Liver (tissue), 9 donors: ENCODE data around the gene SNX14. TPM values are rescaled to one million over a fixed set of nuclear protein-coding genes. Genes with fewer than 3 reads are reported as not detected.

Experiments used
- DNase-seq: peaks from one replicate; pipeline ENCODE4 v3.0.0-alpha.2; 2017; ENCODE audit warnings: low spot score
- H3K27ac ChIP-seq, 2 donors: one replicate each; pipeline ENCODE4 v1.7.0; 2013; ENCODE audit warnings: inconsistent platforms in 2 of 2, low read length in 2 of 2, control low read depth in 1 of 2, low read depth in 1 of 2, mild to moderate bottlenecking in 1 of 2
- H3K27me3 ChIP-seq, 4 donors: one replicate each; pipeline versions ENCODE4 v1.6.1 to v1.7.0; 2013; ENCODE audit warnings: low read length in 3 of 4, inconsistent platforms in 1 of 4, mild to moderate bottlenecking in 1 of 4, moderate library complexity in 1 of 4; ENCODE audit not compliant: control insufficient read depth in 4 of 4, insufficient read depth in 4 of 4
- H3K36me3 ChIP-seq, 4 donors: one replicate each; pipeline versions ENCODE4 v1.6.1 to v1.7.0; 2013; ENCODE audit warnings: low read length in 3 of 4, mild to moderate bottlenecking in 3 of 4, low read depth in 1 of 4, moderate library complexity in 1 of 4; ENCODE audit not compliant: control insufficient read depth in 4 of 4, insufficient read depth in 3 of 4
- H3K4me1 ChIP-seq, 4 donors: one replicate each; pipeline versions ENCODE4 v1.6.1 to v1.7.0; 2013; ENCODE audit warnings: low read length in 3 of 4, mild to moderate bottlenecking in 3 of 4, moderate library complexity in 1 of 4; ENCODE audit not compliant: control insufficient read depth in 4 of 4, insufficient read depth in 4 of 4
- H3K4me3 ChIP-seq, 3 donors: one replicate each; pipeline versions ENCODE4 v1.6.1 to v1.7.0; 2013; ENCODE audit warnings: low read length in 3 of 3, control low read depth in 1 of 3, low read depth in 1 of 3, mild to moderate bottlenecking in 1 of 3
- H3K9ac ChIP-seq, 2 donors: one replicate each; pipeline ENCODE4 v1.7.0; 2013; ENCODE audit warnings: low read length in 2 of 2, mild to moderate bottlenecking in 2 of 2, moderate library complexity in 2 of 2, control low read depth in 1 of 2, low read depth in 1 of 2
- H3K9me3 ChIP-seq, 4 donors: one replicate each; pipeline versions ENCODE4 v1.6.1 to v1.7.0; 2013; ENCODE audit warnings: low read length in 3 of 4; ENCODE audit not compliant: control insufficient read depth in 4 of 4
- ATF3 ChIP-seq: IDR thresholded peaks from 2 replicates; pipeline ENCODE4 v1.6.1; 2016; ENCODE audit warnings: antibody characterized with exemption
- EGR1 ChIP-seq, 2 donors: IDR thresholded peaks; 2 replicates each; pipeline ENCODE4 v1.6.1; 2016 to 2018; ENCODE audit warnings: antibody characterized with exemption in 2 of 2, low read depth in 2 of 2
- FOXA1 ChIP-seq: IDR thresholded peaks from 2 replicates; pipeline ENCODE4 v1.6.1; 2016; ENCODE audit warnings: antibody characterized with exemption
- FOXA2 ChIP-seq: IDR thresholded peaks from 2 replicates; pipeline ENCODE4 v1.6.1; 2016; ENCODE audit warnings: antibody characterized with exemption
- GABPA ChIP-seq, 2 donors: IDR thresholded peaks in 1 of 2; conservative IDR thresholded peaks in 1 of 2; 2 replicates each; pipeline ENCODE4 v1.6.1; 2016; ENCODE audit warnings: antibody characterized with exemption in 2 of 2, mild to moderate bottlenecking in 1 of 2, moderate library complexity in 1 of 2
- HNF4A ChIP-seq, 2 donors: conservative IDR thresholded peaks; 2 replicates each; pipeline ENCODE4 v1.6.1; 2016; ENCODE audit warnings: antibody characterized with exemption in 2 of 2, mild to moderate bottlenecking in 2 of 2
- HNF4G ChIP-seq: IDR thresholded peaks from 2 replicates; pipeline ENCODE4 v1.6.1; 2016; ENCODE audit warnings: antibody characterized with exemption
- JUND ChIP-seq, 2 donors: IDR thresholded peaks; 2 replicates each; pipeline ENCODE4 v1.6.1; 2016; ENCODE audit warnings: antibody characterized with exemption in 2 of 2
- NR2F2 ChIP-seq: IDR thresholded peaks from 2 replicates; pipeline ENCODE4 v1.6.1; 2016; ENCODE audit warnings: antibody characterized with exemption
- RAD21 ChIP-seq, 2 donors: IDR thresholded peaks; 2 replicates each; pipeline ENCODE4 v1.6.1; 2016; ENCODE audit warnings: antibody characterized with exemption in 2 of 2, mild to moderate bottlenecking in 2 of 2
- RXRA ChIP-seq, 2 donors: IDR thresholded peaks; 2 replicates each; pipeline ENCODE4 v1.6.1; 2017 to 2018; ENCODE audit warnings: antibody characterized with exemption in 2 of 2, mild to moderate bottlenecking in 1 of 2
- SP1 ChIP-seq: IDR thresholded peaks from 2 replicates; pipeline ENCODE4 v1.6.1; 2018; ENCODE audit warnings: antibody characterized with exemption, mild to moderate bottlenecking
- TAF1 ChIP-seq: conservative IDR thresholded peaks from 2 replicates; pipeline ENCODE4 v1.6.1; 2016; ENCODE audit warnings: antibody characterized with exemption, mild to moderate bottlenecking
- YY1 ChIP-seq: IDR thresholded peaks from 2 replicates; pipeline ENCODE4 v1.6.1; 2016; ENCODE audit warnings: antibody characterized with exemption, mild to moderate bottlenecking
- WGBS: extraction: QIAGEN DNeasy Blood & Tissue Kit; methylation state at CpG from one replicate; pipeline ENCODE4 v1.1.7; 2013; 5-methylcytosine and 5-hydroxymethylcytosine counted together
- polyA plus RNA-seq, 2 donors: library from polyadenylated mRNA; stranded (reverse) in 1 of 2; unstranded in 1 of 2; fragments of 200-250 nt in 1 of 2; fragments of >200 nt in 1 of 2; fragmentation: Nextera tagmentation in 1 of 2; extraction: Ambion mirVana in 1 of 2; gene quantifications; one replicate each; pipeline versions ENCODE4 v1.2.1 to v1.2.3, GENCODE V29; 2013 to 2015
- total RNA-seq, 2 donors: library from RNA; depleted of rRNA; stranded (reverse); fragments of >200 nt; gene quantifications; one replicate each; pipeline ENCODE4 v1.2.3, GENCODE V29; 2014
- TF ChIP-seq, protein P1 (sequence below): IDR thresholded peaks from 2 replicates; pipeline ENCODE4 v1.6.1; 2016; ENCODE audit warnings: antibody characterized with exemption
- TF ChIP-seq, protein P2 (sequence below): fragments of 150-350 bp; IDR thresholded peaks from 2 replicates; pipeline ENCODE4 v1.5.1; 2017; ENCODE audit warnings: improper control_type of control experiment, low read depth, low read length; ENCODE audit not compliant: missing input control
- TF ChIP-seq, protein P3 (sequence below): IDR thresholded peaks from 2 replicates; pipeline ENCODE4 v1.6.1; 2016; ENCODE audit warnings: antibody characterized with exemption
- TF ChIP-seq, protein P4 (sequence below): IDR thresholded peaks from 2 replicates; pipeline ENCODE4 v1.6.1; 2016; ENCODE audit warnings: antibody characterized with exemption, mild to moderate bottlenecking
- donor health status: healthy.
- donor health status: healthy.
- donor health status: healthy.
- donor health status: healthy.
- donor health status: healthy.

SNX14 gene
- total and polyA plus RNA-seq, 4 donors = 30.5 to 79.1 (median 52.7) TPM

DNA sequence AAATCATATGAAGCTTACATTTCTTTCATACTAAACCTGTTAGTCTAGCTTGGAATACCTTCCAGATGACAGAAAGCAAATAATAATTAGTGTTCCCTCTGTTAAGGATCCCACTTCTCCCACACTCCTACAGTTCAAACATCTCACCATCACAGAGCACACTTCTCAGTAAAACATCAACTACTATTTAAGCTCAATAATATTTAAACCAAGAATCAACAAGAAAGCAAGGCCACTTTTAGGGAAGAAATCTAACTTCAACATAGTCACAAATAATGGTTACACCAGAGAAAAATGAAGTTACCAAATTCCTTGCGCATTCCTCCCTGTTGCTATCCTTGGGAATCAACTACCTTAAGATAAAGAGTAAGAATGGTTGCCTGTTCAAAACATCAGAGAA is 1.6 kb downstream of the SNX14 start:
- peaks cover 0 to 1% (median 0%) of the 10 kb centered on the region in 4 donors for H3K36me3 ChIP-seq
- DNase-seq = no peak
- H3K4me1 ChIP-seq = peaks cover 5 to 11% (median 8%) of the 10 kb centered on the region in 4 donors
- 93% methylated on average over 1 of the region's 1 CpG for WGBS
- no peak overlapping the region for H3K9ac ChIP-seq
- TF ChIP-seq, protein P1, sequence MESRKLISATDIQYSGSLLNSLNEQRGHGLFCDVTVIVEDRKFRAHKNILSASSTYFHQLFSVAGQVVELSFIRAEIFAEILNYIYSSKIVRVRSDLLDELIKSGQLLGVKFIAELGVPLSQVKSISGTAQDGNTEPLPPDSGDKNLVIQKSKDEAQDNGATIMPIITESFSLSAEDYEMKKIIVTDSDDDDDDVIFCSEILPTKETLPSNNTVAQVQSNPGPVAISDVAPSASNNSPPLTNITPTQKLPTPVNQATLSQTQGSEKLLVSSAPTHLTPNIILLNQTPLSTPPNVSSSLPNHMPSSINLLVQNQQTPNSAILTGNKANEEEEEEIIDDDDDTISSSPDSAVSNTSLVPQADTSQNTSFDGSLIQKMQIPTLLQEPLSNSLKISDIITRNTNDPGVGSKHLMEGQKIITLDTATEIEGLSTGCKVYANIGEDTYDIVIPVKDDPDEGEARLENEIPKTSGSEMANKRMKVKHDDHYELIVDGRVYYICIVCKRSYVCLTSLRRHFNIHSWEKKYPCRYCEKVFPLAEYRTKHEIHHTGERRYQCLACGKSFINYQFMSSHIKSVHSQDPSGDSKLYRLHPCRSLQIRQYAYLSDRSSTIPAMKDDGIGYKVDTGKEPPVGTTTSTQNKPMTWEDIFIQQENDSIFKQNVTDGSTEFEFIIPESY = no peak
- no peak for TF ChIP-seq TAF1
- no peak for TF ChIP-seq GABPA (IDR thresholded peaks at IDR 0.05 in 1 of 2, conservative IDR thresholded peaks at IDR 0.05 in 1 of 2)
- no peak for TF ChIP-seq ATF3
- no peak for TF ChIP-seq HNF4G
- TF ChIP-seq HNF4A (conservative IDR thresholded peaks at IDR 0.05) = no peak
- TF ChIP-seq EGR1 (IDR thresholded peaks at IDR 0.05; ENCODE audit: low read depth in 2 of 2) = no peak
- TF ChIP-seq, protein P2, sequence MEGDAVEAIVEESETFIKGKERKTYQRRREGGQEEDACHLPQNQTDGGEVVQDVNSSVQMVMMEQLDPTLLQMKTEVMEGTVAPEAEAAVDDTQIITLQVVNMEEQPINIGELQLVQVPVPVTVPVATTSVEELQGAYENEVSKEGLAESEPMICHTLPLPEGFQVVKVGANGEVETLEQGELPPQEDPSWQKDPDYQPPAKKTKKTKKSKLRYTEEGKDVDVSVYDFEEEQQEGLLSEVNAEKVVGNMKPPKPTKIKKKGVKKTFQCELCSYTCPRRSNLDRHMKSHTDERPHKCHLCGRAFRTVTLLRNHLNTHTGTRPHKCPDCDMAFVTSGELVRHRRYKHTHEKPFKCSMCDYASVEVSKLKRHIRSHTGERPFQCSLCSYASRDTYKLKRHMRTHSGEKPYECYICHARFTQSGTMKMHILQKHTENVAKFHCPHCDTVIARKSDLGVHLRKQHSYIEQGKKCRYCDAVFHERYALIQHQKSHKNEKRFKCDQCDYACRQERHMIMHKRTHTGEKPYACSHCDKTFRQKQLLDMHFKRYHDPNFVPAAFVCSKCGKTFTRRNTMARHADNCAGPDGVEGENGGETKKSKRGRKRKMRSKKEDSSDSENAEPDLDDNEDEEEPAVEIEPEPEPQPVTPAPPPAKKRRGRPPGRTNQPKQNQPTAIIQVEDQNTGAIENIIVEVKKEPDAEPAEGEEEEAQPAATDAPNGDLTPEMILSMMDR = no peak
- TF ChIP-seq, protein P3, sequence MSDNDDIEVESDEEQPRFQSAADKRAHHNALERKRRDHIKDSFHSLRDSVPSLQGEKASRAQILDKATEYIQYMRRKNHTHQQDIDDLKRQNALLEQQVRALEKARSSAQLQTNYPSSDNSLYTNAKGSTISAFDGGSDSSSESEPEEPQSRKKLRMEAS = no peak
- no peak for TF ChIP-seq FOXA1
- TF ChIP-seq YY1 = no peak
- no peak for TF ChIP-seq NR2F2
- TF ChIP-seq JUND (IDR thresholded peaks at IDR 0.05) = no peak
- TF ChIP-seq, protein P4, sequence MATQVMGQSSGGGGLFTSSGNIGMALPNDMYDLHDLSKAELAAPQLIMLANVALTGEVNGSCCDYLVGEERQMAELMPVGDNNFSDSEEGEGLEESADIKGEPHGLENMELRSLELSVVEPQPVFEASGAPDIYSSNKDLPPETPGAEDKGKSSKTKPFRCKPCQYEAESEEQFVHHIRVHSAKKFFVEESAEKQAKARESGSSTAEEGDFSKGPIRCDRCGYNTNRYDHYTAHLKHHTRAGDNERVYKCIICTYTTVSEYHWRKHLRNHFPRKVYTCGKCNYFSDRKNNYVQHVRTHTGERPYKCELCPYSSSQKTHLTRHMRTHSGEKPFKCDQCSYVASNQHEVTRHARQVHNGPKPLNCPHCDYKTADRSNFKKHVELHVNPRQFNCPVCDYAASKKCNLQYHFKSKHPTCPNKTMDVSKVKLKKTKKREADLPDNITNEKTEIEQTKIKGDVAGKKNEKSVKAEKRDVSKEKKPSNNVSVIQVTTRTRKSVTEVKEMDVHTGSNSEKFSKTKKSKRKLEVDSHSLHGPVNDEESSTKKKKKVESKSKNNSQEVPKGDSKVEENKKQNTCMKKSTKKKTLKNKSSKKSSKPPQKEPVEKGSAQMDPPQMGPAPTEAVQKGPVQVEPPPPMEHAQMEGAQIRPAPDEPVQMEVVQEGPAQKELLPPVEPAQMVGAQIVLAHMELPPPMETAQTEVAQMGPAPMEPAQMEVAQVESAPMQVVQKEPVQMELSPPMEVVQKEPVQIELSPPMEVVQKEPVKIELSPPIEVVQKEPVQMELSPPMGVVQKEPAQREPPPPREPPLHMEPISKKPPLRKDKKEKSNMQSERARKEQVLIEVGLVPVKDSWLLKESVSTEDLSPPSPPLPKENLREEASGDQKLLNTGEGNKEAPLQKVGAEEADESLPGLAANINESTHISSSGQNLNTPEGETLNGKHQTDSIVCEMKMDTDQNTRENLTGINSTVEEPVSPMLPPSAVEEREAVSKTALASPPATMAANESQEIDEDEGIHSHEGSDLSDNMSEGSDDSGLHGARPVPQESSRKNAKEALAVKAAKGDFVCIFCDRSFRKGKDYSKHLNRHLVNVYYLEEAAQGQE = no peak
- TF ChIP-seq RAD21 (IDR thresholded peaks at IDR 0.05) = no peak
- no peak for TF ChIP-seq SP1
- no peaks in the 10 kb centered on the region for H3K27me3 ChIP-seq
- H3K9me3 ChIP-seq = no peaks in the 10 kb centered on the region
- H3K27ac ChIP-seq = no peak overlapping the region
- H3K4me3 ChIP-seq = peak overlapping the region in 1 of 3 donors; percentile 93

DNA sequence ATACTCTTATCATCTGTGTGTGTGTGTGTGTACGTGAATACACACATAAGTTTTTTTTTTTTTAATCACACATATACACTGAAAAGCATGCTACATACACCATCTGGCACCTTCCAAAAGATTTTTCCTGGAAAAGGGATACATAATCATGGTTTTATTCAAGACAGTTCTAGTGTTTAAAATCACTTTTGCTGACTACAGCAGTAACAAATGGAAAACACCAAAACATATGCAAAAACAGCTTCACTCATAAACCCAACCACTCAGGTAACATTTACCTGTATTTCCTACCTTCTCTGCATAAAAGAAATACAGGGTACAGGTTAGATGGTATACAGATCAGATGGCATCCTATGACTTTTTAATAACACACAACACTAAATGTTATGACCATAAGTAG is 2.5 kb downstream of the SNX14 start:
- Histone ChIP-seq H3K27ac (no peak overlapping the region), H3K36me3 (peaks cover 0 to 1% (median 0%) of the 10 kb centered on the region in 4 donors), H3K4me3 (no peak overlapping the region), H3K4me1 (peaks cover 5 to 11% (median 8%) of the 10 kb centered on the region in 4 donors), H3K27me3 (no peaks in the 10 kb centered on the region), H3K9ac (no peak overlapping the region), H3K9me3 (no peaks in the 10 kb centered on the region)
- 97% methylated on average over 1 of the region's 1 CpG for WGBS
- no peak for DNase-seq
- no peak for TF ChIP-seq EGR1 (IDR thresholded peaks at IDR 0.05; ENCODE audit: low read depth in 2 of 2)
- TF ChIP-seq FOXA1 = no peak
- TF ChIP-seq HNF4A (conservative IDR thresholded peaks at IDR 0.05) = no peak
- no peak for TF ChIP-seq RXRA (IDR thresholded peaks at IDR 0.05)
- TF ChIP-seq TAF1 = no peak
- TF ChIP-seq, protein P2 = no peak
- TF ChIP-seq, protein P4 = no peak
- no peak for TF ChIP-seq ATF3
- TF ChIP-seq RAD21 (IDR thresholded peaks at IDR 0.05) = no peak
- TF ChIP-seq JUND (IDR thresholded peaks at IDR 0.05) = no peak
- no peak for TF ChIP-seq FOXA2
